Epithelial cell of proximal tubule (primary cell): ENCODE data around the gene FN3KRP. TPM values are rescaled to one million over a fixed set of nuclear protein-coding genes. Genes with fewer than 3 reads are reported as not detected.

ENCODE experiments used
- DNase-seq: peaks from one replicate; pipeline ENCODE4 v3.0.0-alpha.2; 2011; ENCODE audit warnings: low read depth
- H3K4me3 ChIP-seq: 2 replicates; pipeline ENCODE4 v1.5.1; 2011; ENCODE audit warnings: low read depth, mild to moderate bottlenecking, low read length
- total RNA-seq: library from RNA; depleted of rRNA; stranded (reverse); fragments of >200 nt; gene quantifications from 2 replicates; pipeline ENCODE4 v1.2.3, GENCODE V29; 2015
- TF ChIP-seq, protein P1 (sequence below): conservative IDR thresholded peaks from 2 replicates; pipeline ENCODE4 v1.5.1; 2012; ENCODE audit warnings: low read depth, mild to moderate bottlenecking, low read length

The FN3KRP gene
- total RNA-seq, 1 donor from 2014 or later: 25.4 TPM

DNA sequence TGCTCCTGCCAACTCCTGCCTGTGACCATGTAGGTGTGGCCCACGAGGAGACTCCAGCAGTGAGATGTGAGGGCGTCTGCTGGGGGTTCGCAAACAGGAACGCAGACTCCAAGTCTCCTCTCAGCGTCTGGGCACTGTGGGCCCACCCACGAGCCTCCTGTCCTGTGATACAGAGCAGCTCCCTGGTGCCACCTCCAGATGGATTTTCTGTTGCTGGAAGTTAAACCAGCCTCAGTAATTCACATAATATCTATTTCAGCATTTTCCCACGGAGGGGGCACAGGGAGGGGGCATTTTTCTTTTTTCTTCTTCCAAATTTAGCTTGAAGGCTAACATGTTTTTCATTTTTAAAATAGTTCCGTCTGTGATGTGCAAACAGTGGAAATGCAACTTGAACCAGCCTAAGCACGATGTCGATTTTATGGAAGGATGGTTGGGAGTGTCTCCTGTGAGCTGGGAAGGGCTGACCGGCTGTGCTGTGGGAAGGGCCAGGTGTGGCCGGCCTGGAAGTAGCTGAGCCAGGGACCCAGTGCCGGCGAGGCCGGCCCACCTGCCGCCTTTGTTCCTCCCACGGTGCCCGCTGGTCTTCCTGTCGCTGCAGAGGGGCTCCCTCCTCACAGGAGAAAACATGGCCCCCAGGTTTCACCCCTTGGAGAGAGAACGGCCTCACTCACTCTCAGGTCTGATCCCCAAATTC lies 14.1 kb upstream of the FN3KRP start:
- H3K4me3 ChIP-seq: no peak overlapping the region
- DNase-seq: no peak
- TF ChIP-seq, protein P1, sequence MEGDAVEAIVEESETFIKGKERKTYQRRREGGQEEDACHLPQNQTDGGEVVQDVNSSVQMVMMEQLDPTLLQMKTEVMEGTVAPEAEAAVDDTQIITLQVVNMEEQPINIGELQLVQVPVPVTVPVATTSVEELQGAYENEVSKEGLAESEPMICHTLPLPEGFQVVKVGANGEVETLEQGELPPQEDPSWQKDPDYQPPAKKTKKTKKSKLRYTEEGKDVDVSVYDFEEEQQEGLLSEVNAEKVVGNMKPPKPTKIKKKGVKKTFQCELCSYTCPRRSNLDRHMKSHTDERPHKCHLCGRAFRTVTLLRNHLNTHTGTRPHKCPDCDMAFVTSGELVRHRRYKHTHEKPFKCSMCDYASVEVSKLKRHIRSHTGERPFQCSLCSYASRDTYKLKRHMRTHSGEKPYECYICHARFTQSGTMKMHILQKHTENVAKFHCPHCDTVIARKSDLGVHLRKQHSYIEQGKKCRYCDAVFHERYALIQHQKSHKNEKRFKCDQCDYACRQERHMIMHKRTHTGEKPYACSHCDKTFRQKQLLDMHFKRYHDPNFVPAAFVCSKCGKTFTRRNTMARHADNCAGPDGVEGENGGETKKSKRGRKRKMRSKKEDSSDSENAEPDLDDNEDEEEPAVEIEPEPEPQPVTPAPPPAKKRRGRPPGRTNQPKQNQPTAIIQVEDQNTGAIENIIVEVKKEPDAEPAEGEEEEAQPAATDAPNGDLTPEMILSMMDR: no peak

DNA sequence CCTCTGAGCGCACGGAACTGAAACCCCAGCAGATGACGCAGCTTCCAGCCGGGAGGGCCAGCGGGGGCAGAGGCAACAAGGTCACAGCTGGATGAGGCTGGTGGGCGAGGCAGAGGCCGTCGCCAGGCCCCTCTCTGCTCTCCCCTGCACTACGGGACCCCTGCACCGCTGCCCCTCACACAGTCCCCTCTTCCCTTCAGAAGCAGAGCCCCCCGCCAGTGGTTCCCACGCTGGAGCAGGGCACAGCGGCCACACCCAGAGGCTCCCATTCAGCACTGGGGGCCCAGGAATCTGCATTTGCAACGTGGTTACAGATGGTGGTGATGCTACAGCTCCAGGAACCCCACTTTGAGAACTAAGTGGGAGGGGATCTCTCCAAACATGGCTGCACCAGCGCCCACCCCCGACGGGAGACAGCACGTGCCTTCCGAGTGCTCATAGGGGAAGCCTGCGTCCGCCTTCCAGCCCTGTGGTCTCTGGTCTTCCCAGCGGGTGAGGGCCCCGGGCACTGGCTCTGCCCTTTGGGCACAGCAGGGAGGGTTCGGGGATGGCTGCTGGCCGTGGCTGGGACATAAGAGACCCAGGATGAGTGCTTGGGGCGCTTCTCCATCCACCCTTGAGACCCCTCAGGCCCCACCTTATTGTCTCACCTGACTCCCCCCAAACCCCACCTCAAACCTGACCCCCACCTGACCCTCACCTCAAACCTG lies 13.3 kb upstream of the FN3KRP start:
- DNase-seq: no peak
- TF ChIP-seq, protein P1: no peak
- H3K4me3 ChIP-seq: no peak overlapping the region

DNA sequence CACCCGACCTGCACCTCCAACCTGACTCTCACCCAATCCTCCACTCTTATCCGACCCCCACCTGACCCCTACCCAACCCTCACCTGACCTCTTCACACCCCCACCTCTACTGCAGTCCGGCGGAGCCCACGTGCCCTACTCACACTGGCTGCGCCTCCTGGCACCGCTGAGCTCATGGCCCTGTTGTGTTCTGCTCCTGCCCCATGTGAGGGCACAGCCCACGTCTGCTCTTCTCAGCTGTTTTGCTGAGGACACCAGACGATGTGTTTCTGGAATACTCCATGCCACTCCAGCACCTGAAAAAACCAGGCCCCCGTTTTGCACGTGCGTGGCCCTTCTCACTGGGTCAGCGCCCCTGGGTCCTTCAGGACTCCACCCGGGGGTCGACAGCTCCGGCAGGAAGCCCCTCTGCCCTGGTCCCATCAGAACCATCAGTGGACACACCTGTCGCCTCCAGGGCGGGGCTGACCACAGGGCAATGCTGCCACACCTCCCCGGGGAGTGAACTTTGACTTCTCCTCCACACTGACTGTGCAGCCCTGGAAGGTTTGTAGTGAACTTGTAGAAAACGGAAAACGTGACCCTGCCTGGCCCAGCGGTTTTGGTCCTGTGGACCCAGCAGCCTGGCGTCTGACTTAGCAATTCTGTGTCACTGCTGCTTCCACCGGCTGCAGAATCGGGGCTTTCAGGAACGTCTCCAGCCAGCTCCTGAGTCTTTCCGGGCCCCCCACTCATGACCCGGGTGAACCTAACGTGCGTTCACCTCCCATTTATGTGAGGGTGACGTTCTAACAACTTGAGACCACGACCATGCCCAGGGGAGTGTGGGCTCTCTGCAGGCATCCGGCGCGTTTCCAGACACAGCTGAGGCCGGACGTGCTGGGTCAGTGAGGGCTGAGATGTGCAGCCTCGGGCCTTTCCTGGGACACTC lies 12.3 kb upstream of the FN3KRP start:
- no peak overlapping the region for H3K4me3 ChIP-seq
- no peak for DNase-seq
- TF ChIP-seq, protein P1: no peak

DNA sequence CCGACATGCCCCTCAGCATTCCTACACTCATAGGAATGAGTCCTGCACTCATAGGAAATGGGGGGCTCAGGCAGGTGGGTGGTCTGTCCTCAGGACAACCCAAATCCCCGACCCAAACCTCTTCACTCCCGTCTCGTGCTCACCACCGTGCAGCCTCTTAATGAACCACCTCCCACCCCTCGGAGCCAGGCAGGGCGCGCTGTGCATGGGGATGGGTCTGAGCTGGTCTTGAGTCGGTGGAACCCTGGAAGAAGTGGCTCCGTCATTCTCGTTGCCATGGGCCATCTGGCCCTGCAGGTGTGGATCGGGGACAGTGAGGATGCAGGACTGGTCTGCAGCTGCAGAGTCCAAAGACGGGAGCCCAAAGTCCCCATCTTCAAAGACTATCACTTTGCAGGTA lies 11.6 kb upstream of the FN3KRP start:
- TF ChIP-seq, protein P1: no peak
- no peak for DNase-seq
- no peak overlapping the region for H3K4me3 ChIP-seq

- H3K4me3 ChIP-seq: no peak overlapping the region
- no peak for DNase-seq
- TF ChIP-seq, protein P1: no peak
These were observed 10.8 kb upstream of the FN3KRP start for GRCh38 chr17:82705756-82706155.

DNA sequence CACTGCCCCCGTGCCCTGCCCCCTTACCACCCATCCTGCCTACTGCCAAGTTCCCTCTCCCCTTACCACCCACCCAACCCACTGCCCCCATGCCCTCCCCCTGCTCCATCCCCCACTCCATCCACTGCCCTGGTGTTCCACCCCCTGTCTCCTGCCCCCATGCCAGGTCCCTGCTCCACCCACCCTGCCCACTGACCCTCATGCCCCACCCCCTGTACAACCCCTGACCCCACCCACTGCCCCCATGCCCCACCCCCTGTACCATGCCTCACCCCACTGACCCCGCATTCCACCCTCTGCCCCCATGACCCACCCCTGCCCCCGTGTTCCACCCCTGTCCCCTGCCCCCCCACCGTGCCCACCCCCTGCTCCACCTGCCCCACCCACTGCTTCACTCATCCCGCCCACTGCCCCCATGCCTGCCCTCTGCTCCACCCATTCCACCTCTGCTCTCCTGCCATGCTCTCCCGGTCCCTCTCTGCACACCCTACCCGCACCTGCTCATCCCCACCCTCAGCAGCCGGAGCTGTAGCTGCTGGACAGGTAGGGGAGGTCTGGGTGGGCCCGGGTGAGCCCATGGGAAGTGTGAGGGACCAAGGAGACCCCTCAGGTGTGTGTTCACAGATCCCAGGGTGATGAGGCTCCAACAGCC lies 7.4 kb upstream of the FN3KRP start:
- no peak for DNase-seq
- no peak overlapping the region for H3K4me3 ChIP-seq
- TF ChIP-seq, protein P1: no peak
